HepG2 (cell line): Measurements from ENCODE around the gene ZNF330. TPM values are rescaled to one million over a fixed set of nuclear protein-coding genes. Genes with fewer than 3 reads are reported as not detected.

Source experiments
- ATAC-seq: fragments of 200-7000 bp; cut with Tn5 transposase; 3 replicates; pipeline ENCODE4 v1.9.1; 2020; ENCODE audit warnings: mild to moderate bottlenecking, moderate library complexity
- BruUV-seq: library from RNA; stranded (reverse); fragments of 400-500 nt; replicated peaks from 2 replicates; lab custom pipeline; 2021; lab: Mats Ljungman, UMichigan
- CTCF ChIA-PET: fragments of 300-600 bp; formaldehyde crosslinking; extraction: SDS; loops from one replicate; lab custom pipeline; 2021; ENCODE audit warnings: low total read pairs, inconsistent platforms, low intra/inter-chr PET ratio; lab: Yijun Ruan, JAX
- POLR2A ChIA-PET: fragments of 350-600 bp; sonication (Branson Sonifier 250); formaldehyde crosslinking; loops from one replicate; lab custom pipeline; 2020; ENCODE audit warnings: antibody characterized with exemption, inconsistent platforms; lab: Yijun Ruan, JAX
- DNase-seq: peaks from one replicate; pipeline ENCODE4 v3.0.0-alpha.2; 2015; ENCODE audit warnings: low spot score
- FAIRE-seq: peaks from 3 replicates; lab custom pipeline; 2011; peaks lifted over from hg19 to GRCh38; lab: Jason Lieb, UNC
- H2AFZ ChIP-seq: one replicate; pipeline ENCODE4 v1.6.1; 2011; ENCODE audit warnings: low read length, inconsistent platforms
- H3K27ac ChIP-seq: fragments of 300-600 bp; 3 replicates; pipeline ENCODE4 v1.8.0; 2011; ENCODE audit warnings: mixed run types, mild to moderate bottlenecking, mixed read lengths, low read length, inconsistent platforms; ENCODE audit not compliant: insufficient read depth; ENCODE audit errors: extremely low read length
- H3K27me3 ChIP-seq, 2 experiments: fragments of 200-600 bp in 1 of 2; 2 replicates in 1 of 2; 3 replicates in 1 of 2; pipeline versions ENCODE4 v1.6.0 to v1.8.0; 2011; ENCODE audit warnings: low read length in 2 of 2, mild to moderate bottlenecking in 2 of 2, moderate library complexity in 2 of 2, inconsistent platforms in 1 of 2; ENCODE audit not compliant: insufficient read depth in 2 of 2, control insufficient read depth in 1 of 2
- H3K36me3 ChIP-seq, 2 experiments: fragments of 200-600 bp in 1 of 2; replicated peaks in 1 of 2; 2 replicates in 1 of 2; 3 replicates in 1 of 2; pipeline versions ENCODE4 v1.5.1 to v1.8.0; 2011; ENCODE audit warnings: low read length in 2 of 2, inconsistent platforms in 1 of 2; ENCODE audit not compliant: insufficient read depth in 2 of 2, control insufficient read depth in 1 of 2
- H3K4me1 ChIP-seq: 2 replicates; pipeline ENCODE4 v1.5.1; 2012; ENCODE audit warnings: low read length, inconsistent platforms; ENCODE audit not compliant: insufficient read depth
- H3K4me2 ChIP-seq: 2 replicates; pipeline ENCODE4 v1.6.0; 2011; ENCODE audit warnings: low read depth, low read length, inconsistent platforms
- H3K4me3 ChIP-seq, 3 experiments: fragments of 200-600 bp in 1 of 3; sonication (generic), shearing (Covaris generic) in 1 of 3; replicated peaks in 1 of 3; 2 replicates each; pipeline ENCODE4 v1.5.1; 2011 to 2016; ENCODE audit warnings: low read length in 3 of 3, inconsistent platforms in 2 of 3, low read depth in 2 of 3, mild to moderate bottlenecking in 2 of 3, control low read depth in 1 of 3, mixed read lengths in 1 of 3; ENCODE audit not compliant: insufficient read depth in 1 of 3
- H3K79me2 ChIP-seq: one replicate; pipeline ENCODE4 v1.6.1; 2011; ENCODE audit warnings: low read length, inconsistent platforms; ENCODE audit not compliant: insufficient read depth
- H3K9ac ChIP-seq: 2 replicates; pipeline ENCODE4 v1.6.0; 2011; ENCODE audit warnings: mild to moderate bottlenecking, low read depth, low read length, inconsistent platforms; ENCODE audit not compliant: insufficient read depth
- H3K9me3 ChIP-seq: 2 replicates; pipeline ENCODE4 v1.5.1; 2012; ENCODE audit warnings: mild to moderate bottlenecking, low read length
- H4K20me1 ChIP-seq: 2 replicates; pipeline ENCODE4 v1.6.0; 2011; ENCODE audit warnings: inconsistent platforms, mild to moderate bottlenecking, low read length, moderate library complexity; ENCODE audit not compliant: insufficient read depth
- BATF2 ChIP-seq: sonication (generic); formaldehyde crosslinking; IDR thresholded peaks from 2 replicates; pipeline ENCODE4 v1.8.0; 2022; ENCODE audit warnings: mild to moderate bottlenecking, missing genetic modification reagents, moderate library complexity
- ETV5 ChIP-seq: IDR thresholded peaks from 2 replicates; pipeline ENCODE4 v1.6.1; 2018; ENCODE audit warnings: missing biosample characterization, missing genetic modification reagents, inconsistent platforms, borderline replicate concordance
- IKZF1 ChIP-seq: fragments of 450-650 bp; IDR thresholded peaks from 2 replicates; pipeline ENCODE4 v1.7.1; 2016
- SP1 ChIP-seq, 2 experiments: fragments of 450-650 bp in 1 of 2; sonication (generic) in 1 of 2; formaldehyde crosslinking in 1 of 2; IDR thresholded peaks; 2 replicates each; pipeline versions ENCODE4 v1.4.0 to v1.6.1; 2016 to 2020; ENCODE audit warnings: missing genetic modification reagents in 1 of 2
- ZFP90 ChIP-seq: sonication (generic); formaldehyde crosslinking; IDR thresholded peaks from 2 replicates; pipeline ENCODE4 v1.8.0; 2022; ENCODE audit warnings: missing genetic modification reagents, mild to moderate bottlenecking, inconsistent platforms, borderline replicate concordance
- ZNF331 ChIP-seq: sonication (generic); formaldehyde crosslinking; IDR thresholded peaks from 2 replicates; pipeline ENCODE4 v1.4.0; 2020; ENCODE audit warnings: missing genetic modification reagents
- ZNF570 ChIP-seq: sonication (generic); formaldehyde crosslinking; IDR thresholded peaks from 2 replicates; pipeline ENCODE4 v1.4.0; 2020; ENCODE audit warnings: mild to moderate bottlenecking, missing genetic modification reagents, borderline replicate concordance
- ZNF639 ChIP-seq: conservative IDR thresholded peaks from 2 replicates; pipeline ENCODE4 v1.6.1; 2018; ENCODE audit warnings: missing genetic modification reagents
- in situ Hi-C: cut with HindIII; loops from 2 replicates; pipeline ENCODE4 v1.10.0; 2017; ENCODE audit warnings: low pct_unique_long_range_greater_than_20kb; ENCODE audit not compliant: extremely low pct_ligation_motif_present
- intact Hi-C: fragments of 100-400 bp; cut with micrococcal nuclease; formaldehyde crosslinking; loops from one replicate; pipeline ENCODE4 v1.10.0; 2022; ENCODE audit not compliant: unreplicated experiment
- polyA plus RNA-seq, 8 experiments: library from polyadenylated mRNA; depleted of rRNA in 3 of 8; stranded (reverse) in 7 of 8; unstranded in 1 of 8; fragments of >200 nt; fragmentation: Illumina TruSeq in 4 of 8; extraction: Trizol in 4 of 8; gene quantifications; 2 replicates each; pipeline versions ENCODE4 v1.2.1 to v1.2.3, GENCODE V29; 2011 to 2016; ENCODE audit warnings: low read depth in 4 of 8, missing spikeins in 1 of 8, mixed read lengths in 1 of 8; ENCODE audit not compliant: insufficient read depth in 1 of 8
- total RNA-seq, 5 experiments: library from RNA; depleted of rRNA; stranded (reverse); fragments of >200 nt; fragmentation: Illumina TruSeq; extraction: Trizol; gene quantifications; 2 replicates each; pipeline ENCODE4 v1.2.3, GENCODE V29; 2016; ENCODE audit warnings: low read depth in 1 of 5

The ZNF330 gene
- total and polyA plus RNA-seq, 2 of the 13 experiments (the other 11 are each of a cell fraction or from before 2014, with no cell fraction given) = 23.3 to 43.4 TPM

GRCh38 chr4:141258558-141258957, 37.9 kb downstream of the ZNF330 start:
- Histone ChIP-seq H3K4me1 (no peaks in the 10 kb centered on the region), H2AFZ (no peak overlapping the region), H3K9ac (no peak overlapping the region), H3K4me2 (no peak overlapping the region), H3K36me3 (no peaks in the 10 kb centered on the region), H3K27me3 (no peaks in the 10 kb centered on the region), H4K20me1 (no peaks in the 10 kb centered on the region), H3K79me2 (no peaks in the 10 kb centered on the region), H3K27ac (no peak overlapping the region), H3K4me3 (no peak overlapping the region), H3K9me3 (no peaks in the 10 kb centered on the region)
- CTCF ChIA-PET = no interaction called here
- DNase-seq = no peak
- FAIRE-seq = no peak
- TF ChIP-seq ZNF331 (no peak), BATF2 (CRISPR knock-in tag) (no peak), ZNF639 (CRISPR knock-in tag) (no peak), SP1 (IDR thresholded peaks at IDR 0.05) (no peak), SP1 (CRISPR knock-in tag; IDR thresholded peaks at IDR 0.05) (no peak), IKZF1 (no peak), ZNF570 (CRISPR knock-in tag) (no peak), ZFP90 (CRISPR knock-in tag) (no peak), ETV5 (CRISPR knock-in tag) (no peak)
- in situ Hi-C loops (no loop called here), intact Hi-C loops (no loop called here)
- no peak for ATAC-seq
- POLR2A ChIA-PET = no interaction called here
- no TSS peak for BruUV-seq
